Parathyroid adenoma (tissue), 2 donors: ENCODE data around the gene SLC46A1.

Experiments used
- H2AFZ ChIP-seq: fragments of 300-600 bp; sonication (generic); one replicate; pipeline ENCODE4 v1.7.0; 2017; ENCODE audit warnings: antibody characterized with exemption, mild to moderate bottlenecking
- H3K27ac ChIP-seq: fragments of 300-600 bp; sonication (generic); one replicate; pipeline ENCODE4 v1.7.0; 2017
- H3K27me3 ChIP-seq: fragments of 300-600 bp; sonication (generic); one replicate; pipeline ENCODE4 v1.7.0; 2017; ENCODE audit warnings: low read length; ENCODE audit not compliant: control insufficient read depth, insufficient read depth
- H3K36me3 ChIP-seq: fragments of 300-600 bp; sonication (generic); one replicate; pipeline ENCODE4 v1.7.0; 2017; ENCODE audit warnings: low read length; ENCODE audit not compliant: control insufficient read depth, insufficient read depth
- H3K4me1 ChIP-seq: fragments of 300-600 bp; sonication (generic); one replicate; pipeline ENCODE4 v1.7.0; 2017; ENCODE audit warnings: control low read depth
- H3K4me2 ChIP-seq: fragments of 300-600 bp; sonication (generic); one replicate; pipeline ENCODE4 v1.7.0; 2017; ENCODE audit warnings: low read length
- H3K4me3 ChIP-seq: fragments of 300-600 bp; sonication (generic); one replicate; pipeline ENCODE4 v1.7.0; 2017; ENCODE audit warnings: low read depth, low read length
- H3K79me2 ChIP-seq: fragments of 300-600 bp; sonication (generic); one replicate; pipeline ENCODE4 v1.7.0; 2017; ENCODE audit warnings: control low read depth
- H3K9ac ChIP-seq: fragments of 300-600 bp; sonication (generic); one replicate; pipeline ENCODE4 v1.7.0; 2017; ENCODE audit warnings: mild to moderate bottlenecking
- H3K9me3 ChIP-seq: fragments of 300-600 bp; sonication (generic); one replicate; pipeline ENCODE4 v1.7.0; 2017; ENCODE audit warnings: low read length; ENCODE audit not compliant: control insufficient read depth
- CTCF ChIP-seq: fragments of 300-600 bp; sonication (generic); IDR thresholded peaks from one replicate; pipeline ENCODE4 v1.7.0; 2017; ENCODE audit warnings: antibody characterized with exemption, mild to moderate bottlenecking
- donor health status: primary hyperparathyroidism.

SLC46A1 gene

GRCh38 chr17:28357901-28358197 lies 48.2 kb downstream of the SLC46A1 start:
- Histone ChIP-seq H2AFZ (peak overlapping the region; percentile 87), H3K27me3 (no peaks in the 10 kb centered on the region), H3K27ac (peak overlapping the region; percentile 66), H3K4me2 (peak overlapping the region; percentile 96), H3K9ac (peak overlapping the region; percentile 21), H3K4me1 (peaks cover 15% of the 10 kb centered on the region), H3K36me3 (no peaks in the 10 kb centered on the region), H3K4me3 (peak overlapping the region; percentile 90), H3K79me2 (peaks cover 15% of the 10 kb centered on the region), H3K9me3 (no peaks in the 10 kb centered on the region)
- TF ChIP-seq CTCF, result no peak

GRCh38 chr17:28357061-28357900 lies 48.7 kb downstream of the SLC46A1 start, which contains the start of gene POLDIP2:
Gene POLDIP2 (minus strand): TSS chr17:28357527. CDS start chr17:28357448, 79 bp downstream.
- Histone ChIP-seq H3K36me3 (no peaks in the 10 kb centered on the region), H3K4me2 (peak within 1 kb of the TSS; percentile 96), H3K9me3 (no peaks in the 10 kb centered on the region), H3K9ac (peak within 1 kb of the TSS; percentile 68), H3K79me2 (peaks cover 15% of the 10 kb centered on the region), H2AFZ (peak within 1 kb of the TSS; percentile 87), H3K4me3 (peak within 1 kb of the TSS; percentile 90), H3K27me3 (no peaks in the 10 kb centered on the region), H3K4me1 (peaks cover 15% of the 10 kb centered on the region), H3K27ac (peak within 1 kb of the TSS; percentile 68)
- peak; percentile 15 for TF ChIP-seq CTCF

GRCh38 chr17:28350271-28350670 lies 55.7 kb downstream of the SLC46A1 start:
- TF ChIP-seq CTCF, result no peak
- Histone ChIP-seq H2AFZ (no peak overlapping the region), H3K27me3 (no peaks in the 10 kb centered on the region), H3K4me2 (no peak overlapping the region), H3K36me3 (no peaks in the 10 kb centered on the region), H3K9ac (no peak overlapping the region), H3K79me2 (no peaks in the 10 kb centered on the region), H3K9me3 (no peaks in the 10 kb centered on the region), H3K27ac (no peak overlapping the region), H3K4me1 (peaks cover 18% of the 10 kb centered on the region), H3K4me3 (no peak overlapping the region)

- Histone ChIP-seq H3K27me3 (no peaks in the 10 kb centered on the region), H3K9me3 (no peaks in the 10 kb centered on the region), H3K4me2 (no peak overlapping the region), H3K9ac (no peak overlapping the region), H3K79me2 (no peaks in the 10 kb centered on the region), H3K36me3 (no peaks in the 10 kb centered on the region), H3K4me1 (peaks cover 20% of the 10 kb centered on the region), H3K27ac (no peak overlapping the region), H2AFZ (no peak overlapping the region), H3K4me3 (no peak overlapping the region)
- TF ChIP-seq CTCF, result no peak
Observed at GRCh38 chr17:28348979-28349378, 57.0 kb downstream of the SLC46A1 start.
